D341Med (cell line): ENCODE results near the gene PTCD2.
"Not testable (repeated sequence)": the region's sequence is repeated elsewhere in the genome, so short reads cannot be mapped to it uniquely, and the experiment has no call there.

ENCODE experiments used
- DNase-seq: peaks from one replicate; pipeline ENCODE4 v3.0.0; 2012; ENCODE audit warnings: low spot score

Gene PTCD2

GRCh38 chr5:72296256-72296655 is 23.9 kb upstream of the PTCD2 start:
- DNase-seq, result peak; percentile 41

- not testable (repeated sequence) for DNase-seq
These were observed 22.0 kb upstream of the PTCD2 start for GRCh38 chr5:72298136-72298535.

GRCh38 chr5:72298711-72299110 is 21.5 kb upstream of the PTCD2 start:
- DNase-seq, result no peak

GRCh38 chr5:72300590-72301339 is 19.4 kb upstream of the PTCD2 start:
- no peak for DNase-seq

- no peak for DNase-seq
These were observed 18.6 kb upstream of the PTCD2 start for GRCh38 chr5:72301557-72301956.

GRCh38 chr5:72302171-72302570 is 18.0 kb upstream of the PTCD2 start:
- no peak for DNase-seq

GRCh38 chr5:72305194-72306142 is 14.7 kb upstream of the PTCD2 start:
- DNase-seq, result no peak

- no peak for DNase-seq
These were observed 12.6 kb upstream of the PTCD2 start for GRCh38 chr5:72307573-72307967.

GRCh38 chr5:72307968-72308852 is 12.0 kb upstream of the PTCD2 start:
- peak; percentile 99 for DNase-seq

GRCh38 chr5:72308853-72309191 is 11.4 kb upstream of the PTCD2 start:
- no peak for DNase-seq

- no peak for DNase-seq
These were observed 7.0 kb upstream of the PTCD2 start for GRCh38 chr5:72313141-72313540.

GRCh38 chr5:72314571-72315172 is 5.5 kb upstream of the PTCD2 start:
- DNase-seq, result peak; percentile 28

- DNase-seq, result not testable (repeated sequence)
These were observed 668 bp upstream of the PTCD2 start for GRCh38 chr5:72319435-72319975.

GRCh38 chr5:72324189-72324825 is 4.1 kb downstream of the PTCD2 start:
- DNase-seq, result no peak

- DNase-seq, result no peak
These were observed 5.6 kb downstream of the PTCD2 start for GRCh38 chr5:72325566-72326305.

GRCh38 chr5:72326306-72326649 is 6.1 kb downstream of the PTCD2 start:
- DNase-seq, result no peak

- peak; percentile 21 for DNase-seq
These were observed 8.0 kb downstream of the PTCD2 start for GRCh38 chr5:72328172-72328571.

GRCh38 chr5:72330712-72331111 is 10.5 kb downstream of the PTCD2 start:
- DNase-seq, result no peak

- DNase-seq, result no peak
These were observed 17.0 kb downstream of the PTCD2 start for GRCh38 chr5:72337159-72337558.

GRCh38 chr5:72338689-72339209 is 18.6 kb downstream of the PTCD2 start:
- no peak for DNase-seq
